GM03348 (cell line): ENCODE results near the gene GRK5.
A peak's percentile ranks its signal among the peaks of the same experiment; 100 is the strongest.

Experiments
- DNase-seq: peaks from one replicate; pipeline ENCODE4 v3.0.0; 2012; ENCODE audit warnings: low spot score

GRK5 gene

DNA sequence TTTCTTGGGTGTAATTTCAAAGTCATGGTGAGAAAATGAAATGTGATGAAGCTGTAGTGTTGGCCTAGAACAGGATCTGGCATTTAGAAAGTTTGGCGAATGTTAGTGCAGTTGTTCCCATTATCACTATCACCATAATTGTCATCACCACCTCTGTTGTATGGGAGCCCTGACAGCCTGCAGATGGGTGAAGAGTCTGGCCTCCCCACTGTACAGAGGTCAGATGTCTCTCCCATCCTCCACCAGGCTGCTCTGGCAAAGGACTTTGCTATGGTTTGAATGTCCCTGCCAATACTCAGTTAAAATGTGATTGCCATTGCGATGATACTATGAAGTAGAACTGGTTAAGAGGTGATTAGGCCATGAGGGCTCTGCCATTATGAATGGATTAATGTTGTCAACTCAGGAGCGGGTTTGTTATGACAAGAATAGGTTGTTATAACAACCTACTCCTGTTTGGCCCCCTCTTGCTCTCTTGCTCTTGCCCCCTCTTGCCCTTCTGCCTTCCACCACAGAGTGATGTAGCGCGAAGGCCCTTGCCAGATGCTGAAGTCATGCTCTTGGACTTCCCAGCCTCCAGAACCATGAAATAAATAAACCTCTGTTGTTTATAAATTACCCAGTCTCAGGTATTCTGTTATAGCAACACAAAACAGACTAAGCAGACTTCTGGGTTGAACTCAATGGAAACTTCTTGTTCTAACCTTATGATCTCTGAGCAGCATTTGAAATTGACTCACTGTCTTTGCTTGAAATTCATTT lies 90.0 kb downstream of the GRK5 start:
- no peak for DNase-seq

DNA sequence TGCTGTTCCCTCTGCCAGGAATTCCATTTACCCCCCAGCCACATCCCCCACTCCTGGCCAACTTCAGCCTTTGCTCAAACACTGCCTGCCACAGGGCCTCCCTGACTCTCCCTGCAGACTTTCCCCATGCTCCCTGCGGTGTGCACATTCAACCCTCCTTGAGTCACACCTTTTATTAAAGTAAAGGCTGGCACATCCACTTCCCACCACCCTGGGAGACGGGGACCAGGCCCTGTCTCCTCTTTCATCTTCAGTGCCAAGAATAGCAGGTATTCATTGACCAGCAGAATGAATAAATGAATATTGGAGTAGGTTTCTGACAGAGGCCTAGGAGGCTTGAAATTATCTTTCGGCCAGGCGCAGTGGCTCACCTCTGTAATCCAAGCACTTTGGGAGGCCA lies 91.4 kb downstream of the GRK5 start:
- DNase-seq: no peak

DNA sequence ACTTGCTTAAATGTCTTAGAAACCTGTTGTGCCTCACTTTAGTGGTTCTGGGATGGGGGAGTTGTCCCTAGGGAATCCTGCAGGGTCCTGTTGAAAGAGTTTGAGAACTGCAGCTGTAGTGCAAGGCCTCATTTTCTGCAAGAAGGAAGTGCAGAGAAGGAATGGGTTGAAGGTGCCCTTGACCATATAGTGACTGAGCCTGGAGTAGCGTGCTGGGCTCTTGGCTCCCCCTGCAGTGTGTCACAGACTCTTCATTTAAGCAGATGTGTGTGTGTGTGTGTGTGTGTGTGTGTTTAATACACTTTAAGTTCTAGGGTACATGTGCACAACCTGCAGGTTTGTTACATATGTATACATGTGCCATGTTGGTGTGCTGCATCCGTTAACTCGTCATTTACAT lies 92.2 kb downstream of the GRK5 start:
- DNase-seq: no peak

DNA sequence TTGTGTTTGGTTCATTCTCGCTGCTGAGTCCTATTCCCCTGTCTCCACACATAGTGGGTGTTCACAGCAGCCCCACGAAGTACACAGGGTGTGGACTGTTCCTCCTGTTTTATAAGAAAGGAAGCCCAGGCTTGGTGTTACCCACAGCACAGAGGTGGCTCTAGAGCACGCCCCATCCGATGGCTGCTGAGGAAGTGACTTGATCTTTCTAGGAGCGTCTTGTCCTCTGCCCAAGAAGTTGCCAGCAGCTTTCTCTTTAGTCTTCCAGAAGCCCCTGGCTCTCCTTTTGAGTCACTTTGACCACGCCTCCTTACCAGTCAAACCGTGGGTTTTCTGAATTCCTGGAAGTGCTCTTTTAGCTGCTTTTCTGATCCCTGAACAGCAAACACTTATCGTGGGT lies 94.0 kb downstream of the GRK5 start:
- DNase-seq: no peak

DNA sequence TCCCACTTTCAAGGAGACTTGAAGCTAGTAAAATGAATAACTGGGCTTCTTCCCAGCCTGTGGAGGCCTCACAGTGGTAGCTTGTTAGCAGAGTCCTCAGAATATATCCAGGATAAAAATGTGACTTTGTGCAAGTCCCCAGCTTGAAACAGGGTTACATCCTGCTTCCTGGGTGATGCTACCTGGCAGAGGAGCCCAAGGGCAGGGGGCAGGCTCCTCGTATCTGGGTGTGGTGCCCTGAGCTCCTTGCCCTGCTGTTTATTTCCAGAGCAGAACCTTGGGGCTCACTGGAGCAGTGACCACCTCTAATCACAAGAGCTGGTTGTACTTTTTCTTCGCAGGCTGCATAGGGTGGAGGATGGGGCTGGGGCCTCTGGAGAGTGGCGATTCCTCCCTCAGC lies 94.8 kb downstream of the GRK5 start:
- DNase-seq: no peak

DNA sequence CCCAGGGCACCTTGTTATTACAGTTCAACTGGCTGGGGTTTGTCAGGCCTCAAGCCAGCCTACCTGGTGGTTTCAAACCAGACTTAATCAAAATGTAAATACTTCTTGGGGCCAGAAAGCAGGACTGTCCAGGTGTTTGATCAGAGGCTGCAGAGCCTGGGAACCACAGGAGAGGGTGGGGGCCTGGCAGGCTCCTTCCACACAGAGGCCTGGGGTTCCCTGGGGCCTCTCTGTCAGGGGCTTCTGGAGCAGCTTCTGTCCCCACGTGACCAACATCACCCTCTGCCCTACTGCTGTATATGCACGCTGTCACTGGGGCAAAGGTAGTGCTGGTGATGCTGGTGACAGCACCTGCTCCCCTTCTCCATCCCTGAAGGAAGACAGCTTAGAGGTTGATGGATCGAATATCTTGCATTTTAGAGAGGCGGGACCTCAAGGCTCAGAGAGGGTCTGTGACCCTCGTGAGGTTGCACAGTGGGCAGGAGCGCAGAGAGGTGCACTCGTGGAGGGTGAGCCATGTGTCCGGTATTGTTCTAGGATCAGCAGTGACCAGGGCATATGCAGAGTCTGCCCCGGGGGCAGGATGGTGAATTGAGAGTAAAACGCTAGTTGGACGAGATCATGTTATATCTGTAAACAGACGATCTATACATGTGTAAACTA lies 95.4 kb downstream of the GRK5 start:
- DNase-seq: no peak

DNA sequence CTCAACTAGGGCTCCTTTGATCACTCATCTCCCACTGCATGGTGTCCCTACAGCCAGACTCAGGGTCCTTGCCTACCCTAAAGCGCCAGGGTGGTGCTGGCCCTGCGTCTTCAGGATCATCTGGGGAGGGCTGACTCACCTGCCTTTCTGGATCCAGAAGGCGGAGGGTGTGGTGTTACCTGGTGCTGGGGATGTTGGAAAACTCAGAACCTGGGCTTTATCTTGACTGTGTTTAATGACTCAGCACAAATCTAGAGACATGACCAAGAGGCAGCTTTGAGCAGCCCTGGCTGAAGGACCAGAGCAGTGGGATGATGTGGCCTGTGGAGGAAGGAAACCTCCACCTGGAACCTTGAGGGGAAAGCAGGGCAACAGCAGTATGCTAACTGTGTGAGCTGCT lies 96.5 kb downstream of the GRK5 start:
- DNase-seq: no peak

DNA sequence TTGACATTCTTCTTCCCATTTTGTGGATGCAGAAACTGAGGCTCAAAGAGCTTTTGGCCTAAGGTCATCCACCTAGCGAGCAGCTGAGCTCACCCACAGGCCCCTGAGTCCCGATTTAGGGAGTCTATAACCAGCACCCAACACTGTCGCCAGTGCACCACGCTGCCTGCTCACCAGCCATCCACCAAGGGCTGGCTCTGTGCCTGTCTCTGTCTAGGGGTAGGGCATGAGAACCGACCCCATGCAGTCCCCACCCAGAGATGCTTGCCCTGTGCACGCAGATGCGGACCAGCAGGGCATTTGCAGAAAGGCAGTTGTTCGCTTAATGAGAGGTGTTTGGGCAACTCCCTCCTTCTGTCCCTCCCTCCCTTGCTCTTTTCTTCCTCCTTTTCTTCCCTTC lies 97.2 kb downstream of the GRK5 start:
- DNase-seq: no peak

DNA sequence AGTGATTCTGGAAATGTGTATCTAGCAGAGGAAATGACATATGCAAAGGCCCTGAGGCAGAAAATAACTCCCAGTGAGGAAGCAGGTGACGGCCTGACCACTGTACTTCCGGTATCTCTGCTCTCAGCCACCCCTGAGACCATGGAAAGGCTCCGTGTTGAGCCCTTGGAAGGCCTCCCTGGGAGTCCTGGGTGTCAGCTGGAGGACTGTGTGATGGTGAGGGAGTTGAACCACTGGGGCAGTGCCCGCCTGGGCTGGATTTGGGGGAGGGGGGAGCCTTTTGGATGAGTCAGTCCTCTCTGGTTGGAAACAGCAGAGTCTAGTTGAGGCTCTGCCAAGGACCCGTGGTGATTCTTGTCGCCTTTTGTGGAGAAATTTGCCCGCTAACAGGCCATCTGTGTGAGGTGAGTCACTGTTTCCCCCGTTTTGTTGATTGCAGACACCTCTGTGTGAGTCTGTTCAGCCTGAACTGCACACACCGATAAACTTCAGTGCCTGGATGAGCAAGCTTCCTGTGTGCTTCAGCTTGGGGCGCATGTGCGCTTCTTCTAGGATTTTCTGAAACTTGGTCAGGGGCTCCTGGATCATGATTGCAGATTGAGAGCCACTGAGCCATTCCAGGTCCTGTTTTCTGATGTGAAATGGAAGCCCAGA lies 98.6 kb downstream of the GRK5 start:
- DNase-seq: peak; percentile 91

DNA sequence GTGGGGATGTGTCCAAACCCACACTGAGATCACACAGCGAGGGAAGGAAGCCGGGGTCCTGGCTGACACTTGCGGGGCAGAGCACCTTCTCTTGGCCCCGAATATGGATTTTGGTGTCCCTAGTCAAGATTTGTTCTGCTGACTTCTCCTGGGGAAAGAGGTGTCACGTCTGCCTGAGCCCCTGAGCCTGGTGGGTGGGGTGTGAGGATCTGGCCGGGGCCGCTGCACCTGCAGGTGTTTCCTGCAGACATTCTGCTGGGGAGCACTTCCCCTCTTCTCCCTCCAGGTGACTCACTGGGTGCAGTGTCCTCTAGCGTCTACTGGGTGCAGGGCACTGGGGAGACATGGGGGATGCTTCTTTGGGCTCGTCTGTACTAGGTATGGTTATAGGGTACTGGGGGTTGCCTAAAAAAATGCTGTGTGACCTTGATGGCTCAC lies 99.2 kb downstream of the GRK5 start:
- peak; percentile 23 for DNase-seq

DNA sequence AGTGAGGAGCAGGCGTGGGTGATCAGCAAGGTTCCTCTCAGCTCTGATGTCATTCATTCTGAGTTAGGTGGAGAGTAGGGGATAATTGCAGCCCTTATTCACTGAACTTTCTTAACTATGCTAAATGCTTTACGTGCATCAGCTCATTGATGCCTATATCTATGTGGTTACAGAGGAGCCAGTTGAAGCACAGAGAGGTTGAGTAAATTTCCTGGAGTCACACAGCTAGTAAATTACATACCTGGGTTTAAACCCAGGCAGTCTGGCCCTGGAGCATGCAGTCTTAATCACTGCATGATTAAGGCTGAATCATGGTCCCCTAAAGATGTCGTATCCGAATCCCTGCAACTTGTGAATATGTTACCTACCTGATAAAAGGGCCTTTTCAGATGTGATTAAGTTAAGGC lies 99.6 kb downstream of the GRK5 start:
- DNase-seq: no peak

DNA sequence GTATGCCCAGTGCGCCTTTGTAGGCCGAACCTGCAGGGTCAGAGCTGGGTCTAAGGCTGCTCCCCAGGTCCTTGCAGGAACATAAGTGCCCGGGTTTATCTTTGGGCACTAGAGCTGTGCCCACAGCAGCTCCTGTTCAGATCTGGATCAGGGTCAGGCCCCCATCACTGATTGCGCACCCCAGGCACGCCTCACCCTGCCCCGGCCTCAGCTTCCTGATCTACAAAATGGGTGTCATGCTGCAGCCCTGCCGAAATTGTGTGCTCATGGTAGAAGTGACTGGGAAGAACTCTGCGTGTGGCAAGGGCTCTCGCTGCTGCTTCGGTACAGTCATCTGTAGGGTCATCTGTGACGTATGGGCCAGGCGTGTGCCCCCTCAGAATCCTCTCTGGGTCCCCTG lies 100.7 kb downstream of the GRK5 start:
- DNase-seq: no peak

DNA sequence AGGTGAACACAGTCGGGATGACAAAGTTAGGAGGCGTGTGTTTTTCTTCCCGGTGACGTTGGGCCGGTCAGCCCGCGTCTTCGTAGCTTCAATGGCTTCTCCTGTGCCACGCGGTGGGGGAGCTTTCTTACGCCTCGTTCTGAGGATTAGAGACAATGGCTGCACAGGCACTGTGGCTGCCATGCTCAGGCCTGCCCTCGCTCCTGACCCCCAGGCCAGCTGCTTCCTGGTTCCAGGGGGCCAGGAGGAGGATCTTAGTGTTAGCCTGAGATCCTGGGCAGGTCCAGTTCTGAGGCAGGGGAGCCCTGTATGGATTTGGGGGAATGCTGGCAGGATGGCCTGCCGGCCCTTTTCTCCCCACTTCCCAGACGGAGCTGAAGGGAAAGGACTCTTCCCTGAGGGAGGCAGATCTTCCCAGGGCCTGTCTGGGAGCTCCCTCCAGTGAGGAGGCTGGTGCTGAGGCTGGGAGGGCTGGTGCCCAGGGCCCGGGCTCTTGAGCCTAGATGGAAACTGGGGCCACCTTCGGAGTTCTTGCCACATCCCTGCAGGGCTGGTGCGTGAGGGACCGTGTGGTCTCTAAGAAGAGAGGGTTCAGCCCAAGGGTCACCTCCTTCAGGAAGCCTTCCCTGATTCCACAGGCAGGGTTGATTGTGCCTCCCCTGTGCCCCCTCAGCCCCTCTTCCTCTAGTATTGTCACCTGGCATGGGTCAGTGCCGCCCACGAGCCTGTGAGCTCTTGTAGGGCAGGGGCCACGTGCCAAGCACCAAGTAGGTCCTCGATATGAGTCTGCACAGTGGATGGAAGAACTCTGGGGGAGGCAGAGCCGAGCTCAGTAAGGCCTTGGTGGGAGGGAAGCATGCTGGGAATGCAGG lies 101.4 kb downstream of the GRK5 start:
- no peak for DNase-seq

DNA sequence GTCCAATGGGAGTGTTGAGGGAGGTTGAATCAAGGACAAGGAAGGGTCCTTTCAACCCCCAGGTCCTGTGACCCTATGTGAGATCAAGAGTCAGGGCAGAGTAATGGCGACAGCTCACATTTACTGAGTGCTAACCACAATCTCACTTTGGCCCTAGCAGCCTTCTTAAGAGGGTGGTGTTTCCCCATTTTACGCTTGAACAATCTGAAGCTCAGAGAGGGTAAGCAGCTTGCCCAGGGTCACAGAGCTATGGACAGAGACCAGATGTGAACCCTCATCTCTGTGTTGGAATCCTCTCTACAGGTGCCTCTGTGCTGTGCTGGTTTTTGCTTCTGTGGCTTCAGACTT lies 102.0 kb downstream of the GRK5 start:
- DNase-seq: no peak

DNA sequence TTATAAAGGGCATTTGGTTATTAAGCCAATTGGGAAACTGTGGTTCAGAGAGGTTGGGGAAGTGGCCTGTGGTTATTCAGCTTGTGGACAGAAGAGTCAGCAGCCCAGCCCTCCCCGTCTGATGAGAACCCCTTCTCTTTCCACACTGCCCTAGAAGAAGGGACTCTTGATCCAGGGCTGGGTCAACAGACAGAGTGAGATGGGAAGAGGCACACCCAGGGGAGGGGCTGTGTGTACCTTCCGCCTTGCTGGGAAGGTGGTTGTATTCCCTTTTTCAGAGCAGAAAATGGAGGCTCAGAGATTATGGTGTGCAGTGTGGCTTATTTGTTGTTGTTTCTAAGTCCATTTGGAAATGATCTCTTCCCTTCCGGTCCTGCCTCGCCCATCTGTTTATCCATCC lies 103.4 kb downstream of the GRK5 start:
- DNase-seq: no peak

DNA sequence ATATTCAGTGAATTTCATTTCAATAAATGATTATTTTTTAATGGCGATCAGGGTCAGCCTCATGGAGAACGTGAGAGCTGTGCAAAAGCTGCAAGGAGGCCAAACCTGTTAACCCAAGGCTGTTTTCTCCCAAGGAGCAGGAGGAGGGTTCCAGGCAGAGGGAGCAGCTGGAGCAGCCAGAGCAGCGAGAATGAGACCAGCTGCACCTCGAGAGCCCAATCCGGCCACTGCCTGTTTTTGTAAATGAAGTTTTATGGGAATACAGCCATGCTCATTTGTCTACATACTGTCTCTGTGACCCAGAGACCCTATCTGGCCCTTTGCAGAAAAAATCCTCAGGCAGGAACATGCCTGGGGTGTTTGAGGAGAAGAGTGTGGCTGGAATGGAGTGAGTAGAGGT lies 104.9 kb downstream of the GRK5 start:
- no peak for DNase-seq

DNA sequence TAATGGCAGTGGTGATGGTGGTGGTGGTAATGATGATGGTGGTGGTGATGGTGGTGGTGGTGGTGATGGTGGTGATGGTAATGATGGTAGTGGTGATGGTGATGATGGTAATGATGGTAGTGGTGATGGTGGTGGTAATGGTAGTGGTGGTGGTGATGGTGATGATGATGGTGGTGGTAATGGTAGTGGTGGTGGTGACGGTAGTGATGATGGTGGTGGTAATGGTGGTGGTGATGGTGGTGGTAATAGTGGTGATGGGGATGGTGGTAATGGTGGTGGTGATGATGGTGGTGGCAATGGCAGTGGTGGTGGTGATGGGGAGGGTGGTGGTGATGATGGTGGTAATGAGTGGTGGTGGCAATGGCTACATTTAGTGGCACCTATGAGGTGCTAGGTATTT lies 105.7 kb downstream of the GRK5 start:
- no peak for DNase-seq

DNA sequence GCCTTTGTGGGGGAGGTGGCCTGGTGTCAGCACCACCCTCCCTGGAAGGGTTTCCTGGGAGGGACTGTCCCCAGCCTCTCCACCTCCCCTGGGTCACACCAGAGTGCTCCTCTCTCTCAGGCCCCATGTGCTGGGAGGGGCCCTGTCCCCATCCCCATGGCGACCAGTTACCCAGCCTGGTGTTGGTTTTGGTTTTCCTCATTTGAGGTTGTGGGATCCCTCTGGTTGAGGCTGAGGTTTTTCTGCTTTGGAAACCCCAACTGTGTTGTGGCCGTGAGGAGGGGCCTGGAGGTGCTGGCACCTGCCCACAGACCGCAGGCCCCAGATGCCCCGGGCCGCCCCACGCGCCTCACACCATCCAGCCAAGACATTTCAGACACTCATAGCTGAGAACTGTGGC lies 106.3 kb downstream of the GRK5 start:
- DNase-seq: no peak

DNA sequence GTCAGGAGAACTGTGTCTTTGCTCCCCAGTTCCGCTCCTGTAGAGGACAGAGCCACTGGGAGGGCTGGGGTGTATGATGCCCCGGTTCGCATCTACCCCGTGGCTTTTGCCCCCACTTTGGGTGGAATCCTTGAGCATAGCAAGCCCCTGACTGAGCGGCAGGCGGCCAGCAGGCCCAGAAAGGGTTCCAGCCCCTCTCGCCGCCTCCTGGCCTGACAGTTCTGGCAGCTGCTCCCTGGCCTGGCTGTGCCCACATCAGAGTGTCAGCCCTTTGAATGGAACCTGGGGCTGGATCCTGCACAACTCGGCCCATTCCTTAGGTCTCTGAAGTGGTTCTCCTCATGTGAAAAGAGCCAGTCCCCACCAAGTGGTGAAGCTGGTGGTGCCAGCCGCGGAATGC lies 106.7 kb downstream of the GRK5 start:
- DNase-seq: no peak

DNA sequence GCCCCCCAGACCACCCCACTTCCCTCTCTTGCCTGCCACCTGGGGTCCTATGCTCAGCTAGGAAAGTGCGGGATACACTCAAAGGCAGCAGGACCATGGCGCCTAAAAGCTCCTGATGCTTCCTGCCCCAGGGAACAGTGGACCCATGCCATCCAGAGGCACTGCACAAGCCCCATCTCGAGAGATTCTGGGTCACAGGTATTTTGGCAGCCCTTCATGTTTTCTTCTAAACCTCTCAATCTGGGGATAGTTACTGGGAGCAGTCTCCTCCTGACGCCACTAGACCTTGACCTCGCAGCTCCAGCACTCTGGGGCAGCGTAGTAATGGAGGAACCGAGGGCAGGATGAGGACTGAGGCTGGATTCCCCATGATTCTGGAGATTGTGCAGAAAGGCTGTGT lies 107.1 kb downstream of the GRK5 start:
- DNase-seq: no peak

DNA sequence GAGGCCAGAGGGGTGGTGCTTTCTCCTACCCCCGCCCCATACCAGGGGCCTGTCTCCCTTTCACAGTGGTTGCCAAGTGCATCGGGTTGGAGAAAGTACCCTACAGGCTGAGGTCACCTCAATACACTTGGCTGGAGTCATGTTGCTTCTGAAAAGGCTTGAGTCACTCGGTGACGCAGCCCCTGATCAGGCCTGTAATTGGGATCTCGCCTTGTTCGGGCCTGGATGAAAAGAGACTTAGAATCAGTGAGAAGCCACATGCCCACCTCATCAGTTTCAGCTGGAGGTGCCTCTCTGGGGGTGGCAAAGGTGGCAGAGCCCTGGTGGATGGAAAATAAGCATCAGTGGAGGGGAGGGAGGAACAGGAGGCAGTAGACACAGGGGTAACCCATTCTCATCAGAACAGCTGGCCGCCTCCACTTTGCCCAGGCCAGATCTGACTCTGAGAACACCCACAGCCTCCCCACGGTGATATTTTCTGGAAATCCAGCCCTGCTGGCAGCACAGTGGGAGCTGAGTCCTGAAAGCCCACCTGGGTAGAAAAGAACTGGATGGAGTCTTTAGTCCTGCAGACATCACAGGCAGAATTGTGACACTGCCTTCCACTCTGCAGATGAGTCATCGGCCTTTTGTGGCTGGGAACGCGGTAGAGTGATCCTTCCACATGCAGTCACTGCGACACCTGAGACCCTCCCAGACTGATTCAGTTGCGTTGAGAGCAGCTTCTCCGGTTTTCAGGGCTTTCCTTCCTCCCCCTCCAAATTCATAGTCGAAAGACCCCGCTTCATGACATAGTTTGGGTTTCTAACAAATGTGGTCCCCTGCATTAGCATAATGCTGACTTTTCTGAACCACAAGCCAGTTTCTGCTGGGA lies 108.0 kb downstream of the GRK5 start:
- DNase-seq: peak; percentile 88

DNA sequence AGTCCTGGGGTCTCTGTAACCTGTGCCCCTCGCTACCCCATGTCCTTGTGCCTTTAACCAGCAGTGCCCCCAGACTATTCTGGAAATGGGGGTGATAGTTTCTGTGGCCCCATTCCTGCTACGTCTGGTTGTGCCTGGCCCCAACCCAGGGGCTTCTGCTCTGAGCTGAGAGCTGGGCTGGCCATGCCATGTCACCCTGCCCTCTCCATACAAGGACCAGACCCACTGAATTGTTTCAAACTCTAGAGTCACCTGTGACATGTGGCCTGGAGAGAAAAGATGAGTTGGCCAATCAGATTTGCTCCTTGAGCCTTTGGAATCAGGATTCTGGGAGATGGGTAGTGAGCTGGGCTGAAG lies 108.6 kb downstream of the GRK5 start:
- DNase-seq: no peak
